HG02938 (cell line): ENCODE results near the gene TMEM178A.

Experiments
- ATAC-seq: cut with Tn5 transposase; IDR thresholded peaks from one replicate; pipeline ENCODE4 v1.9.1; 2021; ENCODE audit warnings: mild to moderate bottlenecking, moderate library complexity; ENCODE audit not compliant: unreplicated experiment

The TMEM178A gene

DNA sequence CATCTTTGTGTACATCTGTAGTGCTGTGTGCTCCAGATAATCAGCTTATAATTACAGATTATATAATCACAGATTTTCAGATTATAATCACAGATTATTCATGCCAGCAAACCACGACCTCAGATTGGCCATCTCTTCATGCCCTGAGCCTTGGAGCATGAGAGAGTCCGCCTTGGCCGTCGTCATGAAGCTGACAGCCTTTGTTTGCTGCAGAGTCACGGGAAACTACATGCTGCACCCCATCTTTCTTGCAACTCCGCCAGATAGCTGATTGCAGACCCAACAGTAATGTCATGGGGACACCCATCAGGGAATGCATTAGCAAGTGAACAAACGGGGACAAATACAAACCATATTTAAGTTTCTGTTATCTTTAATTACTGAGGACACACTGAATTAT lies 7.3 kb downstream of the TMEM178A start:
- no peak for ATAC-seq

DNA sequence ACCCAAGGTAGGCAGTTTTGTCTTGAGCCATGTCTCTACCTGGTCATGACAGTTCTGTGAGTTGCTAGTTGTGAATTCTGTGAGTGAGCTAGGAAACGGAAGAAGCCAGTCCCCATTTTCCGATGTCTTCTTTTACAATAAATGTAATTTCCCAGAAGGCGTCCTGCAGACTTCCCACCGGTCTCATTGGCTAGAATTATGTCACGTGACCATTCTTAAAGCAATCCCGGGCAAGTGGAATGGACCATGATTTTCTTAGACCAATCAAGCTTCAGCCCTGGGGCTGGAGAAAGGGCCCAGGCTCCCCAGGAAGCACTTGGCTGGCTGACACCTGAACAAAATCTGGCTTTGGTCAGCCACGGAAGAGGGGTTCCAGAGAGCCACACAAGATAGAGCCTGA lies 10.6 kb downstream of the TMEM178A start:
- ATAC-seq: no peak

DNA sequence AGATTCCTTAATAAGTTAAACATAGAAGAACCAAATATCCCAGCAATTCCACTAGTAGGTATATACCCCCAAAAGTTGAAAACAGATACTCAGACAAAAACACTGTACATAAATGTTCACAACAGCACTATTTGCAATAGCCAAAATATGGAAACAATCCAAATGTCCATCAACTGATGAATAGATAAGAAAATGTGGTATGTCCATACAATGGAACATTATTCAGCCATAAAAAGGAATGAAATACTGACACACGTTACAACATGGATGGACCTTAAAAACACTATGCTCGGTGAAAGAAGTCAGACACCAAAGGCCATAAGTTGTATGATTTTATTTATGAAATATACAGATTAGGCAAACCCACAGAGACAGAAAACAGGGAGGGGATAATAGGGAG lies 12.5 kb downstream of the TMEM178A start:
- no peak for ATAC-seq

DNA sequence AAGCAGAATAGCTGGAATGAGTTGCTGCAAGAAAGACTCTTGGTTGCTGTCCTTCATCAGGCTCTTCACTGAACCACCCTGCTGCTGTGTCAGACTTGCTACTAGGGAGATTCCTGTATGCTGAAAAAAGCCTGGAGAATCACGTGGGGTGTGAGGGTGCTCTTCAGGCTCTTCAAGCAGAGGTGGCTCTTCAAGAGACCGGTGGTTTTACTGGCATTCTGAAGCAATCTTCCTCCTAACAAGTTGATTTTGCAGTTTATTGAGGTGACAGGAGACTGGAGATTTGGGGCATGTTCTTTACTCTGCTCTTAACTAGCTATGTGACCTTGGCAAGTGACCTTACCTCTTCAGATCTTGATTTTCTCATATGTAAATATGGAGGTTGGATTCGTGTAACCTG lies 14.1 kb downstream of the TMEM178A start:
- ATAC-seq: no peak

DNA sequence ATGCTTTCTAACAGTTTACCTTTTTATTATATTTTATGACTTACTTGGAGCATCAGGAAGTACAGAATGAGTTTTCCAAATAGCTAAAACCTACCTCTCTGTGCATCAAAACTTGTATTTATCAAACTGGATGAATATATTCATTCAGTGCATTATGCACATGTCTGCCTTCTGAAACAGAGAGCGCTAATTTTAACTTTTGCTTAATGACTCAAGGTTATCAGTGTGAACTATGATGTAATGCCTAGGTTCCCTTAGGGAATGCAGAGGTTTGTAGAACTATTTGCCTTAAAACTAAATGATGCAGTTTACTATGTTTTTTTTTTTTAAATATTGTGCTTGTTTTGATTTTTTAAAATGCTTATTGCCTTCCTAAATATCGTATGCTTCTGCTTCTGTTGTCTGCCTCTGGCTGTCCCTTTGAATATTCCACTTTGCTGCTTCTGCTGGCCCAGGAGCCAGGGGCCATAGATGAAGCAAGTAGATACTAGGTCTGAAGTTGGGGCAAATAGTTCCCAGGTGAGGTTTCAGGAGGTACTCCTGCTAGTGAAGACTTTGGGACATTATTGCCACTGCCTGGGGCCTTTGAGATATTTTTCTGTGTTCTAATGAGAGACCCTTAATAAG lies 16.5 kb downstream of the TMEM178A start:
- ATAC-seq: no peak

DNA sequence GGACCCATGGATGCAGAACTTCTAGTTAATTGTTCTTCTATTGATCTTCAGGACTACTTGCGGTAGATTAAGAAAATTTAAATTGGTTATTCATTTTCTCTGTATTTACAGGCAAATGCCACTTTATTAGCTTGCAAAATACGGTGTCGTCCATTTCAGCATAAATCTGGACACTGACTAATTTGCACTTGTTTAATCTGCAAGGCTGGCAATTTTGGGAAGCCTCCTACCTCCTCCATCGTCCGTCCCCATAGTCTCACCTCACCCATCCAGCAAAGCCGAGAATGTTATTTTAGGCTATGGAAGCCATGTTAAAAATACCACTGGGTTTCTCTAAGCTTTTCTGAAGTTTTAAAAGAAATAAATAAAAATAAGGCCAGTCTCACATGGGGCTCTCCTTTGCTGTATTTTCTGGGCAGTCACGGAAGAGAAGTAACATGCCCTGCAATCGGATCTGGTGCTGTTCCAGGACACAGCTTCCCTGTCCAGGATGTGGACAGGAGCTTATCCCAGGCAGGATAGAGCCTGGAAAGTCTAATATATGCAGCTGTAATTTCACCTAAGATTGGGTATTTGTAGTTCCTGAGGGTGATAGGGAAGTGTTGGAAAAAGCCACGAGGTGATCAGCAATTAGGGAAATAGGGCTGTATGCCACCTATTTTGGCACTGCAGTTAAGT lies 17.4 kb downstream of the TMEM178A start:
- no peak for ATAC-seq

DNA sequence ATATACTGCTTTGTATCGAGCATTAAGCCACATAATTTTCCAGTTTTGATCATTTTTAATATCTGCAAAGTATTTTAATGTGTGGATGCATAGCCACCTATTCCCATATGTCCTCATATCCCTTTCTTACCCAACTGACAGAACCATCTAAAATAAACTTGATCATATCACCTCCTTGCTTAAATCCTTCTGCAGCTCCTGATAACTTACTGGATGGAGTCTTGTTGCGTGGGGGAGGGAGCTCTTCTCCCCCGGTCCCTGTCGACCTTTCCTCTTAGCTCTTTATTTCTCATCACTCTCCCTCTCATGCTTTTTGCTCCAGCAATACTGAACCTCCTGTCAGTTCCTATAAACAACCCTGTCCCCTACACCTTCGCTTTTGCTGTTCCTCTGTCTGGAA lies 18.7 kb downstream of the TMEM178A start:
- no peak for ATAC-seq

DNA sequence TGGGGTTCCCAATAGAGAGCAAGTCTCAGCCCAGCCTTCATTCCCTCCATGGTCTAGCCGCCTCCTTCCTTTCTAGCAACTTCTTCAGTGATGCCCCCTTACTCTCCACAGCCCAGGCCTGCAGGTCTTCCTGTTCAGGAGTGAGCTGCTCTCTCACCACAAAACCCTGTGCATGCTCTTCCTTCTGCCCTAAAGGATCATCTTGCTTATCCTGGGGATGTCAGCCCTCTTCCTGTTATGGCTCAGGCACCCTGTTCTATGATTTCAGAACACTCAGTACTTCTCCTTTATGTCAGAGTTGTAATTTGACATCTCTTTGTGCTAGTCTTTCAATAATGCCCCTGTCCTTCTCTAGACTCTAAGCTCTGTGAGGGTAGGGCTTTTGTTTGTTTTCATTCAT lies 19.4 kb downstream of the TMEM178A start:
- no peak for ATAC-seq

DNA sequence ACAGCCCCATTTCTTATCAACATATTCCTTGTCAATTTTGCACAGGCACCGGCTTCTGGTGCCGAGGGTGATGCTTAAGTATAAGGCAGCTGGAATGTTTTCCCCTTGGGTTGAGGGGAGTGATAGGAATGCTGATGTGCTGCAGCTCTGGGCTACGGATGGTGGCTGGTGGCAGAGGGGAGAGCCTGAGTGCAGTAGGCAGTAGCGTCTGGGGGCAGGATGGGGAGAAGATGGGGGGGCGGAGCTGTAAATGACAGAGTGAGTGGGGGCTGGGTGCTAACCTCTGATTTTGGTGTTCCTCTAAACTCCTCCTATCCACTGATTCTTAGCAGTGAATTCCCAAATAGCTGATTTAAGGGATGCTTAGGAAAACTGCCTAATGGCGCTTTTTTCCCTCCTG lies 20.7 kb downstream of the TMEM178A start:
- ATAC-seq: no peak

DNA sequence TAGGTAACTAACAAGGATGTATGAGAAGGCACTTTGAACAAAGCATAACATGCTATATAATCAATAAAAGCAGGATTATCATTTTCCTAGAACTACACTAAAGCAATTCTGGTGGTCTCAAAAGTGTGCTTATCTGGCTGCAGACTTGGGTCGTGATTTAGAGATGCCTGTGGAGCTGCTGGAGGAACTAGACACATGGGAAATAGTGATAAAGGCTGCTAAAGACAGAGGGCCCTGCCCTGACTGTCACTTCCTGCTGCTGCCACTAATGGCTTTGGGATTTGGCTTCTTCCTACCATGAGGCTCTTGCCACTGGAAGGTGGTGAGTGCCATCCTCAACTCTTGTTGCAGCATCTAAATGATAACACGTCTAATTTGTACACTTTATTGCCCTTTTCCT lies 22.5 kb downstream of the TMEM178A start:
- ATAC-seq: no peak

DNA sequence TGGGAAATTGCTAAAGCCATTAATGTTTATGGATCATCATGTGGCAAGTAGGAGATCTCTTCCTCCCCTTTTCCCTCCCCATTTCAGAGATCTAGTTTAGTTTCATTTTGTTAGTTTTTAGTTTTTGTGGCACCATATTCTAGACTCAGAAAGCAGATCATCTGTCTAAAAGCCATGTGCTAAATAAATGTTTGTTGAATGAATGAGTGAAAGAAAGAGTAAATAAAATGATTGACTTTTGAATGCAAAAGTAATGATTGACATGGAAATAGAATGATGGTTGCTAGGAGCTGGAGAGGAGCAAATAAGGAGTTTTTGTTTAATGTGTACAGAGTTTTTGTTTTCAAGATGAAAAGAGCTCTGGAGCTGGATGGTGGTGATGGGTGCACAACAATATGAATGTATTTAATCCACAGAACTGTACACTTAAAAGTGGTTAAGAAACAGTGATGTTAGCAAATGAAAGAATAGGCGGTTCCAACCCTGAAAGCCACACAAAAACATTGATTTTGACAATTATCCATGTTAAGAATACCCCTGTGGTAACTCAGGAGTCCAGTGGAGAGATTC lies 23.6 kb downstream of the TMEM178A start:
- no peak for ATAC-seq

DNA sequence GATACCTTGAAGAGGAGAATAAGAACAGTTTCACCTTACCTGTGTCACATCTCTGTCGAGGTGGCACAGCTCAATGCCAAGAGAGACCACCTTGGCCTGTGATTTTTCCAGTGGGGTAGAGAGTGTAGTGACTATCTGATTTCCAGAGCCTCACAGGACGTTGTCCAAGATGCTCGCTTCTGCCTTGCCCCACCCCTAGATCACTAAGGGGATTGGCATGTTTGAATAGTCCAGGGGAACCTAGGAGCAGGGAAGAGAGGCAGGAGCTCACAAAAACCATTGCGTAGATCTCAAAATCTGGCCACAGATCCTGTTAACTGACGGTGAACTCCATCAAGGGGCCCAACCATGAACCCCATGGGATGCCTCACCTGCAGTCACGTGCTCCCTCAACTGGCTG lies 24.2 kb downstream of the TMEM178A start:
- no peak for ATAC-seq

DNA sequence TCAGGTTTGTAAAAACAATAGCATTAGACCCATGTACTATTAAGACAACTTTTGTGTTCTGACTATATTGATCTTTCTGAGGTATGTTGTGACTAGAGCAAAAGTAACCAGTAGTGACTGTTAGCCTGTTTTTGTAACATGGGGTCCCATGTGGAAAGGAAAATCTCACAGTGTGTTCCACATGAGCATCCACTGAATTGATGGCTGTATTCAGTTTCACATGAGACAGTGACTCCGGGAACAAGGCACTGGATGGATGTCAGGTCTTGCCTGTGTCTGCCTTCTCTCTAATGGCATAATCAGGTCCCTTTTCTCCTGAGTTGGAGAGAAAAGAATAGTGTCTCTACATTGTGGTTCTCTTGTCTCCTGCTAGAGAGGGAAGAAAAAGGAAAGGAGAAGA lies 27.5 kb downstream of the TMEM178A start:
- ATAC-seq: no peak

DNA sequence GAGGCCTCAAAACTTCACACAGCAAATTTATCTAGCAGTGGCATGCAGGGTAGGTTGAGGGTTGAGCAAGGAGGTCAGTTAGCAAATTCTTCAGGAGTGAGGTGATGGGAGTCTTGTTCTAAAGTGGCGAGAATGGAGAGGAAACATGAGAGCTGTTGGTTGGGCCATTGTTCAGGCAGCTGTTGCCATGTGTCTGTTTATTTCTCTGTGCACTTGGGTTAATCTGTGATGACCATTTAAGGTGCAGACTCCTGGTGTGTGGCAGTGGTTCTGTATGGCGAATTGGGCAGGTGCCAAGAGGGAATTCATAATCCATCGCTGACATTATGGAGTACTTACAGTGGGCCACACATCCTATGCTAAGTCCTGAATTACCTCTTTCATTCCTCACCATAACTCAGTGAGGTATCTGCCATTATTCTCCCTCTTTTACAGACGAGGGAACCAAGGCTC lies 30.4 kb downstream of the TMEM178A start:
- ATAC-seq: no peak

DNA sequence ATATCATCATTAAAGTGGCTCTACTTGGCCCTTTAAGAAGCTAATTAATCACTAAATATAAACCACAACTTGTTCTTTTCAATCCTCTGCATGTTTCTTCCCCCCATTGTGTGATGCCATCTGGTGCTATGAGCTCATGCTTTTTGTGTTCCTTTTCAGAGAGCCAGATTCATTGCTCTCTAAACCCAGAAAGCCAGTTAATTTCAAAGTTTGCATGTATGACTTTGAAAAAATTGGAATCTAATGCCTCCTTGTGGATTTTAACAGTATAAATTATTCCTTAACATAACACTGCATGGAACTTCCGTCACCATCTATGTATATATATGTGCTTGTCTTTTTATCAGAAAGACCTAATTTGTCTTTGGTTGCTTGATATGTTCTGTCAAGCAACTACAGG lies 31.1 kb downstream of the TMEM178A start:
- ATAC-seq: no peak

DNA sequence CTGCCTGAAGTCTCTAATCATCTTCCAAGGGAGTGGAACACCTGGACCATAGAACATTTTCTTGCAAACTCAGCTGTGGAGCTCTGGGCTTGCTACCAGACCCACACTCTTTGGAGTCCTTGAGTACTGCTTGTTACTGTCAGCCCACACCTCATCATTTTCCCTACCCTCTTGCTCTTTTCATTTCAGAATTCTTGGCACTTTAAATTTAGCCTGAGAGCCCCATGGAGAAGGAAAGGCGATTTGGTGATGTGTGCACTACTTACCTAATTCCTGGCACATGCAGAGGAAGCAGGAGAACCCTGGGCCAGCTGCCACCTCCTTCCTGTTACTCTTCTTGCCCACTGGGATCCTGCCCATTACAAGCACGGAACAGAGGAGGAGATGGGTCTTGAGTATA lies 31.7 kb downstream of the TMEM178A start:
- no peak for ATAC-seq

DNA sequence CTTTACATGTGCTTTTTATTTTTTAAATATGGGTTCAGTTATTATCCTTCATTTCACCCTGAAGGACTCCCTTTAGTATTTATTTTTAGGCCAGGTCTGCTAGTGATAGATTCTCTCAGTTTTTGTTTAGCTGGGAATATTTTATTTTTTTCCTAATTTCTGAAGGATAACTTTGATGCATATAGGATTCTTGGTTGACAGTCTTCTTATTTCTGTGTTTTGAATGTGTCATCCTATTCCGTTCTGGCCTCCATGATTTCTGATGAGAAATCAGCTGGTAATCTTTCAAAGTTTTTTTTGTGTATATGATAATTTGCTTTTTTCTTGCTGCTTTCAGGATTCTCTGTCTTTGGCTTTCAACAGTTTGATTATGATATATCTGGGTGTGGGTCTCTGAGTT lies 35.4 kb downstream of the TMEM178A start:
- no peak for ATAC-seq

DNA sequence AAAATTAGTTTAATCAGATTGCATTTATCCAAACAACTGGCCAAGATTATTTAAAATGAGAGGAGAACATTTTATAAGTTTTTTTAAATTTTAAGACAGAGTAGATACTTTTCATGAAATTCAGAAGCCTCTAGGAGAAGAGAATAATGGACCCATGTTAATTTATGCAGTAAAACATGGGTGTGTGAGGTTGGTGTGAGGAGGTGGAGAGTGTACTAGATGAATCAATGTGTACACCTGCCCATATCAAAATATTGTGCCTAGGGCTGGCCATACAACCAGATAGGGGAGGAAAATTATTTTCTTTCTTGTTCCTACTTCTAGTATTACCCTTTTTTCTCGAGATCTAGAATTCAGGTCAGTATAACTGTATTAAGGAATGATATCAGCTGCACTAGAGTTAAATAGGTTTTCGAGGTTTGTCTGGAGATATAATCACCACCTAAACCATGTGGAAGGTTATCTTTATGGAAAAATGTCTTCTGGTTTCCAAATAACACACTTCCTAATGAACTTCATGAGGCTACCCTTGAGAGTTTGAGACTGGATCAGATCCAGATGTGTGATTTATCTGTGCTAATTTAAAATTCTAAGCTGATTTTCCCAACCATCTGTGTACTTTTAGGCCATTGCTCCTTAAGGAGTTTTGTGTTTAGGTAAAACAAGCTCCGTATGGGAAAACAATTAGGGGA lies 37.6 kb downstream of the TMEM178A start:
- ATAC-seq: no peak

DNA sequence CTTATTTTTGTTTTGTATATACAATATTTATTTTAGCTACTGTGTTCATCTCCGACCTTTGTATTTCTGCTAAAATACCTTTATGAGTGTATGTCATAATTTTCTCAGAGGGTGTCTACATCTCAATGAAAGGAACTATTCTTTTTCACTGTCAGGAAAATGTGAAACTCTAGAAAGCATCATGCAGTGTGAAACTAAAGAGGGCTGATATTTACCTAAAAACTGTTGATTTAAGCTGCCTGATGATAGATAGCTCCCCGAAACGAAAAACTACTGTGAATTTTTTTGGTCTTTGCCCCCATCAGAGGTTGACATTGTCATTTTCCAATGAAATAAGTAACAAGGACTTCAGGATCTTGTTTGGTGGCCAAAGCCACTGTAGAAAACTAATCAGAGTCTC lies 38.8 kb downstream of the TMEM178A start:
- no peak for ATAC-seq

DNA sequence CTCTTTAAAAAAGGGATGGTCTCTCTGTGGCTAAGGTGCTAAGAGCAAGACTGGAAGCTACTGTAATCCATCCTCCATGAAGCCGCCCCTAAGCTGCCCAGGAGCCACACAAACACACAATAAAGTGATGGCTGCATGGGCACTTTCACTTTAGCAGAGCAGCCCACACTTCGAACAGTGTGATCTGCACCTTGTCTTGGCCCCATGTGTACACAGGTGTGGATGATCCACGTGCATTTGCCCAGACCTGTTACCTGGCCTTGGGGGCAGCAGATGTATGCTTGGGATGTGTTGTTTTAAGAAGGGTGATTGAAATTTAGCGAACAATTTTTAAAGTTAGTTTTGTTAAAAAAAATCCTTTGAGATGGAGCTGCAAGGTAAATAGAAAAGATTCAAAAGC lies 39.9 kb downstream of the TMEM178A start:
- ATAC-seq: no peak

DNA sequence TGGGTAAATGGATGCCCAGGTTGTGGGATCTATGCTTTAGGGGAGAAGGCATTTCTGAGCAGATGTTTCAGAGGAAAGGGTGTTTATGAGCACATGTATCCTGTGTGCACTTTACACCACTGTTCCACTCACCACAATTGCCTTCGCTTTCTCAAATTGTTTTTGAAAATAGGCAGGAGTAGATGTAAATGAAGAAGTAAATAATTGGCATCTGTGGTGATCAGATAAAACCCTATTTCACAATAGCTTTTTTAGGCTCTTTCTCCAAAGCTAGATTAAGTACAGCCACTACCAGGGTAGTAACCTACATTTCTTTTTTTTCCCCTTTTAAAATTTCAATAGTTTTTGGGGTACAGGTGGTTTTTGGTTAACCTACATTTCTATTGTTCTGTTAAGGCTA lies 40.6 kb downstream of the TMEM178A start:
- ATAC-seq: no peak

DNA sequence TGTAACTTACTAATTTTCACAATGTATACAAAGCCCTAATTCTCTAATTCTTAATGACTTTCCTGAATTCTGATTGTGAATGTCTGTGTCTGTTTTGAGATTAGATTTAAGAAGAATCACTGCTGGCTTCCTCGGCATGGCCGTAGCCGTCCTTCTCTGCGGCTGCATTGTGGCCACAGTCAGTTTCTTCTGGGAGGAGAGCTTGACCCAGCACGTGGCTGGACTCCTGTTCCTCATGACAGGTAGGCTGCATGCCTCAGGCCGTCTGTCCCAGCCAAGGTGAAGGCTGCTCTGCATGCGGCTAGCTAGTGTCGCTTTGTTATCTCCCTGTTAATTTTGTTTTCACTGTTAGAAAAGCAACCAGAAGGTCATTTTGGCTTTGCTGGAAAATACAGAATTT lies 41.2 kb downstream of the TMEM178A start:
- ATAC-seq: no peak
